GM18505 (cell line): Measurements from ENCODE around the gene MRO.
"Not testable (repeated sequence)": the region's sequence is repeated elsewhere in the genome, so short reads cannot be mapped to it uniquely, and the experiment has no call there.

Experiments
- ATAC-seq: cut with Tn5 transposase; IDR thresholded peaks from one replicate; pipeline ENCODE4 v1.9.1; 2021; ENCODE audit not compliant: unreplicated experiment
- POLR2A ChIP-seq: IDR thresholded peaks from 4 replicates; pipeline ENCODE4 v1.6.1; 2011; ENCODE audit warnings: borderline replicate concordance; ENCODE audit not compliant: insufficient read depth, insufficient read length; ENCODE audit errors: extremely low read depth

MRO gene

GRCh38 chr18:50791599-50792438 is 28.0 kb downstream of the MRO start:
- no peak for TF ChIP-seq POLR2A
- ATAC-seq: no peak

GRCh38 chr18:50790948-50791347 is 28.9 kb downstream of the MRO start:
- no peak for ATAC-seq
- no peak for TF ChIP-seq POLR2A

GRCh38 chr18:50790241-50790640 is 29.6 kb downstream of the MRO start:
- no peak for TF ChIP-seq POLR2A

GRCh38 chr18:50788284-50788683 is 31.5 kb downstream of the MRO start:
- TF ChIP-seq POLR2A: no peak
- no peak for ATAC-seq

More at GRCh38 chr18:50790241-50790640, 29.6 kb downstream of the MRO start:
- no peak for ATAC-seq

- no peak for ATAC-seq
- no peak for TF ChIP-seq POLR2A
These were observed 33.0 kb downstream of the MRO start for GRCh38 chr18:50786864-50787263.

GRCh38 chr18:50783553-50783952 is 36.3 kb downstream of the MRO start:
- no peak for ATAC-seq
- TF ChIP-seq POLR2A: no peak

GRCh38 chr18:50779021-50779420 is 40.8 kb downstream of the MRO start:
- ATAC-seq: not testable (repeated sequence)

- TF ChIP-seq POLR2A: no peak
- no peak for ATAC-seq
These were observed 43.4 kb downstream of the MRO start for GRCh38 chr18:50776383-50776782.

GRCh38 chr18:50775726-50776125 is 44.1 kb downstream of the MRO start:
- no peak for TF ChIP-seq POLR2A
- no peak for ATAC-seq

GRCh38 chr18:50775207-50775606 is 44.6 kb downstream of the MRO start:
- ATAC-seq: no peak
- TF ChIP-seq POLR2A: no peak

GRCh38 chr18:50769463-50769862 is 50.4 kb downstream of the MRO start:
- no peak for ATAC-seq
- no peak for TF ChIP-seq POLR2A

GRCh38 chr18:50757358-50757757 is 62.5 kb downstream of the MRO start:
- no peak for TF ChIP-seq POLR2A
- ATAC-seq: no peak

GRCh38 chr18:50754297-50754696 is 65.5 kb downstream of the MRO start:
- no peak for ATAC-seq
- TF ChIP-seq POLR2A: no peak

- ATAC-seq: no peak
These were observed 66.5 kb downstream of the MRO start for GRCh38 chr18:50753311-50753710.

More at GRCh38 chr18:50753311-50753710, 66.5 kb downstream of the MRO start:
- no peak for TF ChIP-seq POLR2A
